Left hindlimb (tissue), 1 donor: ENCODE data around the gene RTF1.
"Not testable (repeated sequence)": the region's sequence is repeated elsewhere in the genome, so short reads cannot be mapped to it uniquely, and the experiment has no call there.

ENCODE experiments used
- DNase-seq: peaks from one replicate; pipeline ENCODE4 v3.0.0-alpha.2; 2018

Gene RTF1

DNA sequence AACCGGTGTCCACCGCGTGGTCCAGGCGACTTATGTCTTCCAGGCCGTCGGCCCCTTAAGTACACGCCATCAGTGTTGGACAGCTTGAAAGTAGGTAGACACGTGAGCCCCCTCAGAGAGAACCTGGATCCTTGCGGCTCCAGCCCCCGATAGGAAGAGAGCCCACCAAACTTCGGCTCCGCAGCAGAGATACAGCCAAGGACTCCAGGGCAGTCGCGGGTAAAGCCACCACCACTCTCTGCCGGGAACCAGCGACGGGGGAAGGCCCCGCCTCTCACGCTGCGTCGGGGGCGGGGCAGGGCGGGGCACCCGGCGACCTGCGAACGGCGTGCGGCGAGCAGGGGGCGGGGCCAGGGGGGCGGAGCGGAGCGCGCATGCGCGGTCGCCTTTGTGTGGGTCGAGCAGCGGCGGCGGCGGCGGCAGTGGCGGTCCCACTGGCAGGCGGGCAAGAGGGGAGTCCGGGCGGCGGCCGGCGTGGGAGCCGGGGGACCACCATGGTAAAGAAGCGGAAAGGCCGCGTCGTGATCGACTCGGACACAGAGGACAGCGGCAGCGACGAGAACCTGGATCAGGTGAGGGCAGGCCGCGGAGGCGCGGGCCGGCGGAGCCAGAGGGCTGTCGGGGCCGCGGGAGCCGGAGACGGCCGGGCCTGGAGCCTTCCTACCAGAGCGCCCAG lies at the start of gene RTF1:
Gene RTF1, plus strand, starts transcription at position 354 of the 676 bp plus-strand sequence. Its CDS starts 21 bp downstream, at position 375.
- peak; percentile 97 for DNase-seq

DNA sequence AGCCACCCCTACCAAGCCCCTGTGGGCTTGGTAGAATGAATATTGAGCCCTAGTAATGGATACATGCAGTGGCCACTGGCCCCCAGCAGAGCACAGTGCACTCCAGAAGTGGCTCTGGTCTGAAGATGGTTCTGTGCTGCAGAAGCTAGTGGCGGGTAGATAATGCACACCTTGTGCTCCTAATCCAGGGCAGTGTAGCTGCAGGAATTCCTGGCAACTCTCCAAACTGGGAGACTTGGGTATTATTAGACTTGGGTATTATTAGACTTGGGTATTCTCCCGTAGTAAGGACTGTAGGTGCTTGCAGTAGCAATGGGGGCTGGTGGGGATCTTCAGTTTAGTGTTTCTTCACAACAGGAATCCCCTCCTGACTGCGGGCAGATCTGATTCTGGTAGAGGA lies 49.5 kb upstream of the RTF1 start:
- no peak for DNase-seq

DNA sequence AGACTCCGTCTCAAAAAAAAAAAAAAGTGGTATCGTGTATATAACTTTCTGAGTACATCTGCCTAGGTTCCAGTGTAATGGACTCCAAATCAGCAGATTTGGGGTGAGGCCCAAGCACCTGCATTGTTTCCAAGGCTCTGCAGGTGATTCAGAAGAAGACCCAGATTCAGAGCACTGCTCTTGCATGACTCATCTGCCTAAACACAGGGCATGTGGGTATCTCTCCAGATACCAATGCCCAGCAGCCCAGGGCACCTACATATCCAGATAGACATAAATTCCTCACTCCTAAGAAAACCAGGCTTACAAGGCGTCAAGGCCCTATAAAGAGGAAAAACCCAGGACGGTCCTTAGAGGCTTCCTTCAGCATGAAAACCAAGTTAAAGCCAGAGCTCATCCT lies 38.9 kb upstream of the RTF1 start:
- DNase-seq: no peak

DNA sequence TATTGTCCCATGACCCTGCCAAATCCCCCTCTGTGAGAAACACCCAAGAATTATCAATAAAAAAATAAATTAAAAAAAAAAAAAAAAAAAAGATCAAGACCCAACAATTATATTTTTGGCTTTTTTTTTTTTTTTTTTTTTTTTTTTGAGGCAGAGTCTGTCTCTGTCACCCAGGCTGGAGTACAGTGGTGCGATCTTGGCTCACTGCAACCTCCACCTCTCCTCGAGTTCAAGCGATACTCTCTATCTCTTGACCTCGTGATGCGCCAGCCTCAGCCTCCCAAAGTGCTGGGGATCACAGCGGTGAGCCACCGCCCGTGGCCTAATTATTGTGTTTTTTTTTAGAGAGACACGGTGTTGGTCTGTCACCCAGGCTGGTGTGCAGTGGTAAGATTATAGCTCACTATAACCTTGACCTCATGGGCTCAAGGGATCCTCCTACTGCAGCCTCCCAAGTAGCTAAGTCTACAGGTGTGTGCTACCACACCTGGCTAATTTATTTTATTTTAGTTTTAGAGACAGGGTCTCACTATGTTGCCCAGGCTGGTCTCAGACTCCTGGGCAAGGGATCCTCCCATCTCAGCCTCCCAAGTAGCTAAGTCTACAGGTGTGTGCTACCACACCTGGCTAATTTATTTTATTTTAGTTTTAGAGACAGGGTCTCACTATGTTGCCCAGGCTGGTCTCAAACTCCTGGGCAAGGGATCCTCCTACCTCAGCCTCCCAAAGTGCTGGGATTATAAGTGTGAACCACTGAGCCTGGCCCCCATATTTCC lies 32.7 kb upstream of the RTF1 start:
- DNase-seq: not testable (repeated sequence)

DNA sequence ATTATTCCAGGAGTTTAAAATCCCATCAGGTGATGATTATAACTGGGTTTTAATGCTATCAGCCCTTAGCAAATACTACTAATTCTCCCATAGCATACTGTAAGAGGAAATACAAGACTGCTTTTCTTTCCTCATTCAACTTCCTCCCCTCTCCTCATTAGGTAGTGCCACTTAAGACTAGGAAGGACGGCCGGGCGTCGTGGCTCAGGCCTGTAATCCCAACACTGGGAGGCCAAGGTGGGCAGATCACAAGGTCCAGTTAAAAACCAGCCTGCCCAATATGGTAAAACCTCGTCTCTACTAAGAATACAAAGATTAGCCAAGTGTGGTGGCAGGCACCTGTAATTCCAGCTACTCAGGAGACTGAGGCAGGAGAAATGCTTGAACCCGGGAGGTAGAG lies 29.2 kb upstream of the RTF1 start:
- DNase-seq: no peak

DNA sequence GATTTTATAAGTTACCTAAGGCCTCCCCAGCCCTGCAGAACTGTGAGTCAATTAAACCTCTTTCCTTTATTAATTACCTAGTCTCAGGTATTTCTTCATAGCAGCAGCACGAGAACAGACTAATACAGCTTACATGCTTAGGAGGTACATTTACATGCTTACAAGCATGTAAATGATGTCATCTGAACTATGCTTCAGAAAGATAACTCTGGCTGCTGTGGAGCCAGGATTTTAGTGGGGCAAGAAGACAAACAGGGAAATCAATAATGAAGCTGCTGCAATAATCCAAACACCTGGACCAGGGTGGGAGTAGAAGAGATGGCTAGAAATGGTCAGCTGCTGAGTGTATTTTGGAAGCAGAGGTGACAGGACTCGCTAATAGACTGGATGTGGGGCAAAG lies 24.2 kb upstream of the RTF1 start:
- no peak for DNase-seq

DNA sequence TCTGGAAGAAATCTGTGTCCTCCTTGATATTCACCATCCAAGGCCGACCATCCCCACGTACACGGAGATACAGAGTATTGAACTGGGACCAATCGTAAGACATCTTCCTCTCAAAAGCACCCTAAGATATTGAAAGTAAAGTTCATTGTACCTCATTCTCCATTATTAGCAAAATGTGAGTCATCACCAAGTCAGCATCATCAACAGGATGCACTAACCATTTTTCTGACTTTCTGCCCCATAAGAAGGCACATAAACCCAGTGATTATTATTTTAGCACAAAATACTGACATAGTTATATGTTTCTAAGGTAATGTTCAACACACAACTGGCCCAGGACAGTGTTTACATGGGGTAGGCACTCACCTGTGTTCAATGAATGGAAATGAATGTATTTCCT lies 22.0 kb upstream of the RTF1 start:
- no peak for DNase-seq

DNA sequence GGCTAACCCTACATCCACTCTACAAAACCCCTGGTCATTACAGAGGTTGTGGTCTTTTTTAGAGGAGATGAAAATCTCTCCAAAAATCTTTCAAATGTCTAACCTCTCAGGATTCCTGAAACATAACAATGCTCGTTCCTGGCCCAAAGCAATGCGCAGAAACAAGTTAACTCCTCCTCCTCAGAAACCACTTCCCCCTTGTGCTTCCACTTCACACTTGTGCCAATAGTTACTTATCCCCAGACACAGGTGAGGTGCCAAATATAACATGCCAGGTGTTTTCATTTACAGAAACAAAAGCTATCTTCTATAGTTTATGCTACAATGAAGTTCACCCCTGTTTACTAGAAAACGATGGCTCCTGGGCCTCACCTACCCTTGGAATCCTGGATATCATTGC lies 20.8 kb upstream of the RTF1 start:
- no peak for DNase-seq

DNA sequence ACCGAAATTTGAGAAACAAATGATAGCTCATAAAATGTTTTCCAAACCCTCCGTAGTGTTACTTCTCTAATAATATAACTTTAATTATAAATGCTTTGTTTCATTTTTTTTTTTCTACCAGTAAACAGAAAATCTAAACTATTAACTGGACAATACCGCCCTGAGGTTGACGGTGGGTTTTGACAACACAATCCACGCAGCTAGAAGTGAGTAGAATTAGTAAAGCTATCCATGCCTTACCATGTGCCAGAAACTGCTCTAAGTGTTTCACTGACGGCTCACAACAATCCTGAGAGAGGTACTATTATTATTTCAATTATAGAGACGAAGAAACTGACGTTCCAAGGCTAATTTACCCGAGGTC lies 15.0 kb upstream of the RTF1 start:
- no peak for DNase-seq

DNA sequence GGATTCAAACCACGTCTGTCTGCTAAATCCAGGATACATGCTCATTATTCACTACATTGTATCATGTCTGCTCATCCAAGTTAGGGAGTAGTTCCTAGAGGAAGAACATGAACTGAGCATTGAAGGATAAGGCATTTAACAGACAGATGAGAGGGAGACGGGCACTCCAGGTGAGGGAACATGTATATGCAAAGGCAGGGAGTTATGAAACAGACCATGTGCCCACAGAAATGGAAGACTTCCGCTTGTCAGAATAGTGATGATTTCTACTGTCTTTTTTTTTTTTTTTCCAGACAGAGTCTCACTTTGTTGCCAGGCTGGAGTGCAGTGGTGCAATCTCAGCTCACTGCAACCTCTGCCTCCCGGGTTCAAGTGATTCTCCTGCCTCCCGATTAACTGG lies 9.6 kb upstream of the RTF1 start:
- no peak for DNase-seq

DNA sequence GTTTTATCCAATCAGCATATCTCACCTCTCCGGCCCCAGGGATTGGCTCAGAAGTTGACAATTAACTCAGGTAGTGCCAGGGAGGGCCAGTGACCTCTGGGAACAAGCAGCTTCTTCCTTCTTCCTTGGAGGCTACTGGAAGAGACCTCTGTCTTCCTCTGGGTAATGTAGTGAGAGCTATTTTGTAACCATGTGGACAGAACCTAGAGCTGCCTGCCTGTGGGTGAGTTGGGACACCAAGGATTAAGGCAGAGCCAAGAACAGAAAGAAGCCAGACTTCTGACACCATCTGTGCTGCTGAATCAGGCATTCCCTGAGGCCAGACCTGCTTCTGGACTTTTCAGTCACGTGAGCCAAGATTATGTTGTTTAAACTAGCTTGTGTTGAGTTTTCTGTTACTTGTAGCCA lies 8.7 kb upstream of the RTF1 start:
- no peak for DNase-seq

DNA sequence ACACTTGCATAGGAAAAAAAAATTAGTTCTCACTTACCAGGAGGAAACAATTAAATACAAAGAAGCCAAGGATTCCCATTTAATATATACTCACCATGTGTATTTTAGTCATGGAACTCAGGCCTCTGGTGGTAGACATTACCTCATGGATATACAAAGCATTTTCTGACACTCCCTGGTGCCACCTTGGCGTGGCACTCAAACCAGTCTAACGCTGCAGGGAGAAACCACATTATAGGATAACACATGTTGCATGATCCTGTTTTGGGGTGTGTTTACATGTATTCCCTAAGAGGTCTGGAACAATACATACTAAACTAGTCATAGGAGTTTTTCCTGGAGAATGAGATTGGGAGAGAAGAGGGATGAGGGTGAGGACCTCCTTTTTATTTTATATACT lies 5.9 kb upstream of the RTF1 start:
- DNase-seq: no peak

DNA sequence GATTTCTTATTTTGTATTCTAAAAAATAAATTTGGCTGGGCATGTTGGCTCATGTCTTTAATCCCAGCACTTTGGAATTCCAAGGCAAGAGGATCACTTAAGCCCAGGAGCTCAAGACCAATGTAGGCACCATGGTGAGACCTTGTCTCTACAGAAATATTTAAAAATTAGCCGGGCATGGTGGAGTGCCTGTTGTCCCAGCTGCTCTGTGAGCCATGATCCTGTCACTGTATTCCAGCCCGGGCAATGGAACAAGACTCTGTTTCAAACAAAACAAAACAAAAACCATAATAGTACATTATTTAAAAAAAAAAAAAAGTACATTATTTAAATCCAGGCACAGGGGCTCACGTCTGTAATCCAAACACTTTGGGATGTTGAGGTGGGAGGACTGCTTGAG lies 5.5 kb upstream of the RTF1 start:
- DNase-seq: no peak

DNA sequence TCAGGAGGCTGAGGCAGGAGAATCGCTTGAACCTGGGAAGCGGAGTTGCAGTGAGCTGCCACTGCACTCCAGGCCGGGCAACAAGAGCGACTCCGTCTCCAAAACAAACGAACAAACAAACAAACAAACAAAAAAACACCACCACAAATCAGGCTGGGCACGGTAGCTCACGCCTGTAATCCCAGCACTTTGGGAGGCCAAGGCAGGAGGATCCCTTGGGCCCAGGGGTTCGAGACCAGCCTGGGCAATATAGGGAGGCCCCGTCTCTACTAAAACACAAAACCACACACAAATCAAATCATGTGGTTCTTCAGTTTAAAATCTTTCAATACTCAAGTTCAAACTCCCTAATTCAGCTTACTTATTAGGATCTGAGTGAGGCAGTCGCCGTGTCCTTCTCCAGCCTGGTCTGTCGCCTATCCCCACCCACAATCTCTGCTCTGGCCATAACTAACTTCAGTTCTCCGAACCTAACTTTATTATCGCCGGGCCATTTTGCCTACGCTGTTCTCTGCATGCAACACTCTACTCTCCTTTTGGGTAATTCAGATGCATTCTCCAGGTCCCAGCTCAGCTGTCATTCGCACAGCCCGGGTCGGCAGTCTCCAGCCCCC lies 660 bp upstream of the RTF1 start:
- no peak for DNase-seq

DNA sequence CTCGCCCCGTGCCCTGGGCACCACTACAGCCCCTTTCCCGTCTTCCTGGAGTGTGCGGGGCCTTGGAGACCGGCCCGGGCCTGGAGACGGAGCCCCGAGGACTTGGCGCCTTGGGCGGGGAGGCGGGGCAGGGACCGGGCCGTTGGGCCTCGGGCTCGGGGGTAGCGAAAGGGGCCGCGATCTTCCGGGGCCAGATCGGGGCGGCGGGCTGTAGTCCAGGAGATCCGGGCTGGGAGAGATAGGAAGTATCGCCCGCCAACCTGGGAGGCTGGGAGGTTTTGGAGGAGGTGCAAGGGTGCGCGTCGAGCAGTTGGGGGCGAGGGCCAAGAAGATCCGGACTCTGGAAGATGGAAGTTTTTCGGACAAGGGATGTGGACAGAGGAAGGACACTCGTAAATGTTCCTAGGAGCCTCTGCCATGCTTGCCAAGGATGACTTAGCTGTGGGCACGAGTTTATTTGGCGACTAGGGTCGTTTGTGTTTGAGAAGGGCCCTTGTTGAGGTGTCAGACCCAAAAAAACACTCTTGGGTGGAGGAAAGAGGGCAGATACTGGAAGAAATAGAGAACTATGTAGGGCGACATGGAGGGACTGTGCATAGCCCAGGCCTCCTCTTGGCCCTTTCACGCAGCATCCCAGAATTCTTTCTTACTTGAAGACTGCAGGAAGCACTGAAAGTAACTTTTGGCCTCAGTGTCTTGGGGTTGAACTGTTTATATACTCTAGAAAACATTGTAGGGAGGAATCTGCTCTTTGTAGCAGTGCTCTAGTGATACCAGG lies 712 bp downstream of the RTF1 start:
- peak; percentile 57 for DNase-seq

DNA sequence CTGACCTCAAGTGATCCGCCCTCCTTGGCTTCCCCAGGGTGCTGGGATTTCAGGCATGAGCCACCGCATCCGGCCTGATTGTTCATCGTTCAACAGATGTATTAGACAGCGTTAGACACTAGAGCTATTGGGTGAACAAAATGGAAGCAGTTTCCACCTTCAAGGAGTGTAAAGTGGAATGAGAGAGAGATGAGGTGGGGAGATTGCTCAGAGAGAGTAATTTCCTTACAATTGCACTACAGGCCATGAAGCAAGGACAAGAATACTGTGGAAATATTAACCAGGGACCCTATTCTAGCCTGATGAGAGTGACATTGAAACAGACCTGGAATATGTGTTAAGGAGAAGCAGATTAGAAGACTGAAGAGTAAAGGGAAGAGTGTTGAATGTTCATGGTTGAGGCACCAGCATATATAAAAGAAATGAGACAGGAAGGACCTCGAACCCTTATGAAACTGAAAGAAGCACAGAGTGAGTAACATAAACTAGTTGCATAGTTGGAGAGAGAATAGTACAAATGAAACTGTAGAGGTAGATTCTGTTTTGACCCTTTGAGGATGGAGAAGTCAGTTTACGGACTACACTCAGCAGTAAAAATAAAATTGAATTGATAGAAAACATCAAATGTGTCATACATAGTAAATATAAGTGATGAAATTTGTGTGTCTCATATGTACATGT lies 7.2 kb downstream of the RTF1 start:
- no peak for DNase-seq

DNA sequence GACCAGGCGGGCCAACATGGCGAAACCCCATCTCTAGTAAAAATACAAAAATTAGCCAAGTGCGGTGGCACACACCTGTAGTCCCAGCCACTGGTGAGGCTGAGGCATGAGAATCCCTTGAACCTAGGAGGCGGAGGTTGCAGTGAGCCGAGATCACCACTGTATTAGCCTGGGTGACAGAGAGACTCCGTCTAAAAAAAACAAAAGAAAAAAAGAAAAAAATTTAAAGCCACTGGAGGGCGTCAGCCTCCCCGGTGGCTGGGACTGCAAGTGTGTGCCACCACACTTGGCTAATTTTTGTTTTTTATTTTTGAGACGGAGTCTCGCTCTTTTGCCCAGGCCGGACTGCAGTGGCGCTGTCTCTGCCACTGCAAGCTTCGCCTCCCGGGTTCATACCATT lies 7.9 kb downstream of the RTF1 start:
- DNase-seq: no peak

DNA sequence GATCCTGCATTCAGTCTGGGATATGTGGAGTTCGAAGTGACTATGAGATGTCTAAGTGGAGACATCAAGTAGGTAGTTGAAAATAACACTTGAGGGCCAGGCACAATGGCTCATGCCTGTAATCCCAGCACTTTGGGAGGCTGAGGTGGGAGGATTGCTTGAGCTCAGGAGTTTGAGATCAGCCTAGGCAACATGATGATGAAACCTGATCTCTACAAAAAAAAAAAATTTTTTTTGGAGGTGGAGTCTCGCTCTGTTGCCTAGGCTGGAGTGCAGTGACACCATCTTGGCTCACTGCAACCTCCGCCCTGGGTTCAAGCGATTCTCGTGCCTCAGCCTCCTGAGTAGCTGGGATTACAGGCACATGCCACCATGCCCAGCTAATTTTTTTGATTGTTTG lies 9.0 kb downstream of the RTF1 start:
- not testable (repeated sequence) for DNase-seq

DNA sequence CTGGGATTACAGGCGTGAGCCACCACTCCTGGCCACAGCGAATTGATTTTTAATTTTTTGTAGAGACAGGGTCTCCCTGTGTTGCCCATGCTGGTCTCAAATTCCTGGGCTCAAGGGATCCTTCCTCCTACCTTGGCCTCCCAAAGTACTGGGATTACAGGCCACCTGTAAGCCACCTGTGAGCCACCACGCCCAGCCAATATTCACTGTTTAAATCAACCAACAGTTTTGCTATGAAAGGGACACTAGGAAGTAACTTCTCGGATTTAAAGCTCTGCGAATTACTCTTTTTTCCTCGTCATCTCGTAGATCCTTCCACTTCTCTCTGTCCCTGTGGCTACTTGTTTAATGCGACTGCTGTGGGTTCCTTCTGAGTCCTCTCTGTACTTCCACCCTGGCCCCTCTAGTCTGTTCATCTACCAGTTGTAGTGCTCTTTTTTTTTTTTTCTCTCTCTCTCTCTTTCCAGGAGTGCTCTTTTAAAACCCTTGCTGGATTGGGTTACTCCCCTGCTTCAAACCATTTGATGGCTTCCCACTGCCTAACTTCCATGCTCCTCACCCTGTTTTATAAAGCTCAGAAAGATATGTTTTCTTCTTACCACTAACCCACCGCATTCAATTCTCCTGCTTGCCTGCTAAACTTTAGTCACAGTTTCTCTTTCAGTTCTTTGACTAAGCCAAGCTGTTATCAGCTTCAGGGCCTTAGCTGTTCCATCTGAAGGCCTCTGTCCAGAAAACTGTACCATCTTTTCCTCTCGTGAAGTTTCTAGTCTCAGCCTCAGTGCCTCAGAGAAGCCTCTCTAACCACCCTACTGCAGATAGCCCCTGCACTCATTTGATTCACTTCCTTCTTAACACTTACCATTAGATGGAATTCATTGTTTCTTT lies 12.4 kb downstream of the RTF1 start:
- DNase-seq: no peak

DNA sequence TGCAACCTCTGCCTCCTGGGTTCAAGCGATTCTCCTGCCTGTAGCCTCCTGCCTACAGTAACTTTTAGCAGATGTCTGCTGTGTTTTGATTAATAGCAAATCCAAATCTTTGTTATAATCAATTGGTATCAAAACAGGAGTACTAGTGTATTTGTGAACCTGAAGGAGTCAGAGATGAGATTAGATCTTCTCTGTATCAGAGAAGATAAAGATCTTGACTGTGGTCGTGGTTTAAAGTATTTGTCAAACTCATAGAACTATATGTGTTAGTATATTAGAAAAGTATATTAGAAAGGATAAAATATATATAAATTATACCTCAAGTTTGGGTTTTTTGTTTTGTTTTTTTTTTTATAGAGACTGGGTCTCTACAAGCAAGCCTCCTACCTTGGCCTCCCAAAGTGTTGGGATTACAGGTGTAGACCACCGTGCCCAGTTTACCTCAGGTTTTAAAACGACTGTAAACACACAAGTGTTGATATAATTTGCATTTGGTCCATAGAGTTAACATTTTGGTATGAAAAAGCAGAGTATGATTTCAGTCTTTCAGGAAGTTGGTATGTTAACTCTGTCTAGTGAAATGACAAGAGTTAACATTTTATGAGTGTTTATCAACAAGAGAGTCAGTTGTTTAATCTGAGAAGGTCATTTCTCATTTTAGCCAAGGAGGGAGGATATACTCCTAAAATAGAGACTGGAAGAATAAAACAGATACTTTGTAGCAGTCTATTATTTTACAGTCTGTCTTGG lies 18.3 kb downstream of the RTF1 start:
- DNase-seq: no peak

DNA sequence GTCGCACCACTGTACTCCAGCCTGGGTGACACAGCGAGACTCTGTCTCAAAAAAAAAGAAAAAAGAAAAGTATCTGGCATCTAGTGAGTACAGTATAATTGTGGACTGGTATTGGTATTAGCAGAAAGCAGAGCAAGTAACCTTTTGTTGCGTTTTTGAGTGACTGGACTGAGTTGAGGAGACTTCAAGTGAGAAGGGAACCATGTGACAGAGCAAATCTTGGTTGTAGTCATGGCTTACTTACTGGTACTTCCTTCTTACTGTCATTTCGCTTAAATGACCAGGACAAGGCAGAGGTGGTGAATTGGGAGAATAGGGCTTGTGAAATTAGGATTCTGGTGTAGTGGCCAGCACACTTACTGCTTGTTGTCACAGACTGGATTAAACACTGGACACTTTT lies 20.6 kb downstream of the RTF1 start:
- DNase-seq: no peak
